Heart right ventricle (tissue), 16 donors: ENCODE results near the gene ZNF438. TPM values are rescaled to one million over a fixed set of nuclear protein-coding genes. Genes with fewer than 3 reads are reported as not detected.
"Not testable (repeated sequence)": the region's sequence is repeated elsewhere in the genome, so short reads cannot be mapped to it uniquely, and the experiment has no call there.

ENCODE experiments used
- ATAC-seq, 8 donors: fragments of 200-7000 bp; cut with Tn5 transposase; one replicate each; pipeline ENCODE4 v1.9.1; 2020; ENCODE audit warnings: mild to moderate bottlenecking in 8 of 8, moderate library complexity in 8 of 8, moderate number of reproducible peaks in 1 of 8
- DNase-seq, 2 donors: peaks; one replicate each; pipeline ENCODE4 v3.0.0-alpha.2; 2020
- H3K27ac ChIP-seq, 10 donors: fragments of 200-600 bp; sonication (generic) in 2 of 10; one replicate each; pipeline versions ENCODE4 v1.5.0 to v1.8.0; 2020 to 2022; ENCODE audit warnings: mild to moderate bottlenecking in 3 of 10
- H3K27me3 ChIP-seq, 7 donors: fragments of 200-600 bp; one replicate each; pipeline ENCODE4 v1.8.0; 2021 to 2022; ENCODE audit warnings: mild to moderate bottlenecking in 2 of 7
- H3K36me3 ChIP-seq, 9 donors: fragments of 200-600 bp; sonication (generic) in 1 of 9; one replicate each; pipeline versions ENCODE4 v1.5.0 to v1.8.0; 2020 to 2022; ENCODE audit warnings: mild to moderate bottlenecking in 2 of 9
- H3K4me1 ChIP-seq, 9 donors: fragments of 200-600 bp; sonication (generic) in 1 of 9; one replicate each; pipeline versions ENCODE4 v1.5.0 to v1.8.0; 2020 to 2022; ENCODE audit warnings: mild to moderate bottlenecking in 4 of 9
- H3K4me3 ChIP-seq, 10 donors: fragments of 200-600 bp; sonication (generic) in 2 of 10; one replicate each; pipeline versions ENCODE4 v1.5.0 to v1.8.0; 2020 to 2022; ENCODE audit warnings: mild to moderate bottlenecking in 7 of 10, moderate library complexity in 2 of 10
- H3K9me3 ChIP-seq, 11 donors: fragments of 200-600 bp in 10 of 11; sonication (generic) in 2 of 11; one replicate each; pipeline versions ENCODE4 v1.5.0 to v1.8.0; 2013 to 2022; ENCODE audit warnings: mild to moderate bottlenecking in 2 of 11, control low read depth in 1 of 11, moderate library complexity in 1 of 11
- CTCF ChIP-seq, 9 donors: fragments of 200-600 bp; sonication (generic) in 2 of 9; IDR thresholded peaks; one replicate each; pipeline versions ENCODE4 v1.5.0 to v1.8.0; 2021 to 2022; ENCODE audit warnings: antibody characterized with exemption in 9 of 9, mild to moderate bottlenecking in 5 of 9, moderate library complexity in 1 of 9
- WGBS, 2 donors: extraction: QIAGEN DNeasy Blood & Tissue Kit; methylation state at CpG; one replicate each; pipeline ENCODE4 v1.1.7; 2013; ENCODE audit warnings: inconsistent platforms in 1 of 2; 5-methylcytosine and 5-hydroxymethylcytosine counted together
- intact Hi-C, 10 donors: fragments of 100-400 bp; cut with DNase I; formaldehyde crosslinking; loops; one replicate each; pipeline versions ENCODE4 v1.11.1 to v1.14.2; 2022
- polyA plus RNA-seq, 2 donors: library from polyadenylated mRNA; stranded (reverse); fragments of 200-250 nt; gene quantifications; one replicate each; pipeline ENCODE4 v1.2.3, GENCODE V29; 2013
- total RNA-seq, 10 donors: library from RNA; stranded (reverse); fragmentation: NEBNext Ultra II Directional in 3 of 10; extraction: Animal tissue kit (Norgen Biotek cat#: 25700) in 3 of 10; gene quantifications; one replicate each; pipeline versions ENCODE4 v1.2.1 to v1.2.4, GENCODE V29; 2021 to 2023
- donor health status: Arrhythmogenic right ventricular cardiomyopathy.
- donor health status: ischemic (EF 13 %, LVEDD 7.1; RV severe dilation, severe dysfunction).
- donor health status: healthy with polysubstance abuse.
- donor health status: DM: no; HTN: yes; CAD: no.
- donor health status: DM: no; HTN: no; CAD: no.
- donor health status: ischemic (EF 25% LVEDD 6.9; RV normal size, moderate dysfunction).
- donor health status: ischemic (EF 25% LVEDD 5.7; RV mildly dilated, moderate dysfunction).
- donor health status: healthy.
- donor health status: DM: yes; HTN: yes; CAD: no.
- donor health status: Ischemic cardiomyopathy.
- donor health status: ischemic (EF 35%, LVEDD 5.7; RV mildly dilated, moderate dysfunction).
- donor health status: nonischemic (EF 11% LVEDD 7.7; RV severe dilation, severe dysfunction).
- donor health status: DM: yes; HTN: yes; CAD: no.
- donor health status: PGD.
- donor health status: ischemic (EF 29% LVEDD 5.4; RV normal size, mild dysfunction).
- donor health status: nonischemic (EF 23%, LVEDD 6.1; RV moderate dilation, normal function).

Gene ZNF438
- total and polyA plus RNA-seq, 12 donors, result 7.8 to 21.1 (median 12.4) TPM

GRCh38 chr10:31028081-31028480, 3.6 kb downstream of the ZNF438 start:
- Histone ChIP-seq H3K4me1 (peaks cover 0 to 56% (median 42%) of the 10 kb centered on the region in 9 donors), H3K27me3 (no peaks in the 10 kb centered on the region), H3K4me3 (no peak overlapping the region), H3K36me3 (no peaks in the 10 kb centered on the region), H3K27ac (peak overlapping the region in 1 of 10 donors; percentile 98), H3K9me3 (peaks cover 0 to 4% (median 0%) of the 10 kb centered on the region in 11 donors)
- ATAC-seq, result no peak
- TF ChIP-seq CTCF (IDR thresholded peaks at IDR 0.05), result no peak
- DNase-seq, result no peak
- intact Hi-C loops, result loop anchor here in 1 of 10 donors (10.0 kb wide), 1 partner anchor 113 kb away; no protein-coding TSS in a partner anchor
- 65 to 69% methylated on average over 2 of the region's 2 CpGs for WGBS, 2 donors

GRCh38 chr10:31026279-31026678, 5.4 kb downstream of the ZNF438 start:
- intact Hi-C loops, result loop anchor here in 1 of 10 donors (10.0 kb wide), 1 partner anchor 111 kb away; no protein-coding TSS in a partner anchor
- not testable (repeated sequence) for ATAC-seq, DNase-seq, H3K4me3 ChIP-seq, H3K27me3 ChIP-seq, H3K27ac ChIP-seq, H3K9me3 ChIP-seq, H3K36me3 ChIP-seq
- 93 to 97% methylated on average over 1 of the region's 1 CpG for WGBS, 2 donors
- peaks cover 0 to 55% (median 39%) of the 10 kb centered on the region in 9 donors for H3K4me1 ChIP-seq

- ATAC-seq, result peak in 1 of 8 donors; percentile 67
- intact Hi-C loops, result loop anchor here in 1 of 10 donors (10.0 kb wide), 1 partner anchor 110 kb away; no protein-coding TSS in a partner anchor
- peaks cover 0 to 49% (median 33%) of the 10 kb centered on the region in 9 donors for H3K4me1 ChIP-seq
Observed at GRCh38 chr10:31025142-31025541, 6.5 kb downstream of the ZNF438 start.

GRCh38 chr10:31023558-31023957, 8.1 kb downstream of the ZNF438 start:
- intact Hi-C loops, result loop anchor here in 1 of 10 donors (10.0 kb wide), 1 partner anchor 109 kb away; no protein-coding TSS in a partner anchor
- 93 to 96% methylated on average over 5 of the region's 5 CpGs for WGBS, 2 donors
- ATAC-seq, result no peak

More at GRCh38 chr10:31025142-31025541, 6.5 kb downstream of the ZNF438 start:
- no peak for DNase-seq
- TF ChIP-seq CTCF (IDR thresholded peaks at IDR 0.05), result no peak
- H3K36me3 ChIP-seq, result no peaks in the 10 kb centered on the region
- H3K9me3 ChIP-seq, result peaks cover 0 to 4% (median 0%) of the 10 kb centered on the region in 11 donors
- H3K27ac ChIP-seq, result peak overlapping the region in 7 of 10 donors; percentile 3 to 67 (median 33)
- no peak overlapping the region for H3K4me3 ChIP-seq
- H3K27me3 ChIP-seq, result no peaks in the 10 kb centered on the region

More at GRCh38 chr10:31023558-31023957, 8.1 kb downstream of the ZNF438 start:
- peaks cover 0 to 4% (median 0%) of the 10 kb centered on the region in 11 donors for H3K9me3 ChIP-seq
- H3K27me3 ChIP-seq, result no peaks in the 10 kb centered on the region
- no peaks in the 10 kb centered on the region for H3K36me3 ChIP-seq
- H3K27ac ChIP-seq, result no peak overlapping the region
- no peak overlapping the region for H3K4me3 ChIP-seq
- no peak for DNase-seq
- H3K4me1 ChIP-seq, result peaks cover 4 to 50% (median 36%) of the 10 kb centered on the region in 9 donors
- no peak for TF ChIP-seq CTCF (IDR thresholded peaks at IDR 0.05)
